SK-N-SH treated with all-trans-retinoic acid at 6 μM for 48 hours (cell line): ENCODE data around the gene FCN3.
A peak's percentile ranks its signal among the peaks of the same experiment; 100 is the strongest.

Source experiments
- ATAC-seq: fragments of 200-7000 bp; cut with Tn5 transposase; 3 replicates; pipeline ENCODE4 v1.9.1; 2020; ENCODE audit warnings: mild to moderate bottlenecking, moderate library complexity
- ARNTL ChIP-seq: fragments of 450-650 bp; formaldehyde crosslinking; IDR thresholded peaks from 2 replicates; pipeline ENCODE4 v1.5.0; 2020; ENCODE audit warnings: low read depth, mild to moderate bottlenecking, moderate library complexity, borderline replicate concordance
- CREB5 ChIP-seq: fragments of 250-450 bp; sonication (Bioruptor Pico); IDR thresholded peaks from 2 replicates; pipeline ENCODE4 v1.5.1; 2020; ENCODE audit warnings: low read depth, mild to moderate bottlenecking, moderate library complexity
- CSDC2 ChIP-seq: fragments of 250-450 bp; sonication (Bioruptor Pico); IDR thresholded peaks from 2 replicates; pipeline ENCODE4 v1.5.0; 2020; ENCODE audit warnings: mild to moderate bottlenecking, moderate library complexity
- CSRNP3 ChIP-seq: fragments of 250-450 bp; sonication (Bioruptor Pico); IDR thresholded peaks from 2 replicates; pipeline ENCODE4 v1.5.1; 2021; ENCODE audit warnings: mild to moderate bottlenecking, moderate library complexity
- ESRRG ChIP-seq: fragments of 250-450 bp; sonication (Bioruptor Pico); IDR thresholded peaks from 2 replicates; pipeline ENCODE4 v1.6.1; 2021; ENCODE audit warnings: mild to moderate bottlenecking
- GLIS3 ChIP-seq: fragments of 250-450 bp; sonication (Bioruptor Pico); IDR thresholded peaks from 2 replicates; pipeline ENCODE4 v1.5.0; 2020; ENCODE audit warnings: mild to moderate bottlenecking, moderate library complexity
- ISL1 ChIP-seq: fragments of 250-450 bp; sonication (Bioruptor Pico); IDR thresholded peaks from 2 replicates; pipeline ENCODE4 v2.1.2; 2022; ENCODE audit warnings: mild to moderate bottlenecking, moderate library complexity
- OSR1 ChIP-seq: fragments of 250-450 bp; sonication (Bioruptor Pico); IDR thresholded peaks from 2 replicates; pipeline ENCODE4 v1.8.0; 2022; ENCODE audit warnings: moderate library complexity, mild to moderate bottlenecking, inconsistent platforms
- PATZ1 ChIP-seq: fragments of 250-450 bp; sonication (Bioruptor Pico); IDR thresholded peaks from 2 replicates; pipeline ENCODE4 v1.8.0; 2020; ENCODE audit warnings: mild to moderate bottlenecking, moderate library complexity, borderline replicate concordance
- POU6F1 ChIP-seq: fragments of 250-450 bp; sonication (Bioruptor Pico); IDR thresholded peaks from 2 replicates; pipeline ENCODE4 v1.8.0; 2021; ENCODE audit warnings: low read depth, mild to moderate bottlenecking, moderate library complexity, borderline replicate concordance
- PPARA ChIP-seq: fragments of 250-450 bp; sonication (Bioruptor Pico); IDR thresholded peaks from 2 replicates; pipeline ENCODE4 v1.5.0; 2020; ENCODE audit warnings: mild to moderate bottlenecking, borderline replicate concordance
- RARB ChIP-seq: fragments of 250-450 bp; sonication (Bioruptor Pico); IDR thresholded peaks from 2 replicates; pipeline ENCODE4 v1.8.0; 2021; ENCODE audit warnings: mild to moderate bottlenecking, moderate library complexity
- SNAI2 ChIP-seq: fragments of 250-450 bp; sonication (Bioruptor Pico); IDR thresholded peaks from 2 replicates; pipeline ENCODE4 v1.5.0; 2020; ENCODE audit warnings: mild to moderate bottlenecking, moderate library complexity
- TOX ChIP-seq: fragments of 250-450 bp; sonication (Bioruptor Pico); IDR thresholded peaks from 2 replicates; pipeline ENCODE4 v1.8.0; 2021; ENCODE audit warnings: mild to moderate bottlenecking, moderate library complexity, borderline replicate concordance
- TSHZ2 ChIP-seq: fragments of 250-450 bp; sonication (Bioruptor Pico); IDR thresholded peaks from 2 replicates; pipeline ENCODE4 v1.5.0; 2020; ENCODE audit warnings: mild to moderate bottlenecking, moderate library complexity
- ZC3H10 ChIP-seq: fragments of 250-450 bp; sonication (Bioruptor Pico); IDR thresholded peaks from 2 replicates; pipeline ENCODE4 v1.5.1; 2021; ENCODE audit warnings: mild to moderate bottlenecking, moderate library complexity
- ZFP3 ChIP-seq: fragments of 250-450 bp; sonication (Bioruptor Pico); IDR thresholded peaks from 2 replicates; pipeline ENCODE4 v1.5.0; 2020; ENCODE audit warnings: mild to moderate bottlenecking, moderate library complexity
- ZFP30 ChIP-seq: fragments of 450-650 bp; formaldehyde crosslinking; IDR thresholded peaks from 2 replicates; pipeline ENCODE4 v1.5.0; 2022; ENCODE audit warnings: mild to moderate bottlenecking, moderate library complexity
- ZNF565 ChIP-seq: fragments of 450-650 bp; formaldehyde crosslinking; conservative IDR thresholded peaks from 2 replicates; pipeline ENCODE4 v1.5.0; 2020; ENCODE audit warnings: low read depth, mild to moderate bottlenecking, moderate library complexity
- ZNF70 ChIP-seq: fragments of 450-650 bp; formaldehyde crosslinking; IDR thresholded peaks from 2 replicates; pipeline ENCODE4 v1.5.0; 2020; ENCODE audit warnings: mild to moderate bottlenecking, moderate library complexity
- ZNF8 ChIP-seq: fragments of 450-650 bp; formaldehyde crosslinking; IDR thresholded peaks from 2 replicates; pipeline ENCODE4 v1.5.0; 2020; ENCODE audit warnings: mild to moderate bottlenecking, moderate library complexity

Gene FCN3

GRCh38 chr1:27368869-27369582 lies 5.6 kb downstream of the FCN3 start:
- TF ChIP-seq PATZ1 (CRISPR knock-in tag), result no peak
- TF ChIP-seq ZC3H10 (CRISPR knock-in tag), result no peak
- no peak for TF ChIP-seq ZFP30 (CRISPR knock-in tag)
- no peak for TF ChIP-seq PPARA
- TF ChIP-seq ISL1 (CRISPR knock-in tag), result no peak
- TF ChIP-seq CSDC2, result no peak
- no peak for TF ChIP-seq TSHZ2 (CRISPR knock-in tag)
- no peak for TF ChIP-seq ZNF8 (CRISPR knock-in tag)
- no peak for TF ChIP-seq ZNF565
- no peak for TF ChIP-seq GLIS3 (CRISPR knock-in tag)
- TF ChIP-seq TOX, result no peak
- TF ChIP-seq ZFP3 (CRISPR knock-in tag), result no peak
- TF ChIP-seq RARB (CRISPR knock-in tag), result no peak
- TF ChIP-seq ARNTL (CRISPR knock-in tag), result no peak
- TF ChIP-seq SNAI2, result no peak
- no peak for ATAC-seq

GRCh38 chr1:27367160-27367650 lies 7.4 kb downstream of the FCN3 start:
- TF ChIP-seq OSR1 (CRISPR knock-in tag), result no peak
- no peak for TF ChIP-seq ZC3H10 (CRISPR knock-in tag)
- no peak for TF ChIP-seq SNAI2
- no peak for TF ChIP-seq ZNF565
- no peak for TF ChIP-seq TSHZ2 (CRISPR knock-in tag)
- TF ChIP-seq CSDC2, result no peak
- no peak for TF ChIP-seq ZFP30 (CRISPR knock-in tag)
- no peak for TF ChIP-seq ISL1 (CRISPR knock-in tag)
- no peak for TF ChIP-seq TOX
- TF ChIP-seq CSRNP3 (CRISPR knock-in tag), result no peak
- no peak for TF ChIP-seq ZNF70 (CRISPR knock-in tag)
- TF ChIP-seq POU6F1 (CRISPR knock-in tag), result no peak
- no peak for TF ChIP-seq PPARA
- no peak for TF ChIP-seq ARNTL (CRISPR knock-in tag)
- no peak for TF ChIP-seq ZFP3 (CRISPR knock-in tag)
- TF ChIP-seq CREB5 (CRISPR knock-in tag), result no peak
- TF ChIP-seq RARB (CRISPR knock-in tag), result no peak
- TF ChIP-seq ZNF8 (CRISPR knock-in tag), result no peak
- no peak for TF ChIP-seq GLIS3 (CRISPR knock-in tag)
- TF ChIP-seq ESRRG (CRISPR knock-in tag), result no peak
- ATAC-seq, result peak; percentile 3; the same call in 1 of the 3 replicates
